ENCODE data around the gene CRIP2.

Gene CRIP2

DNA sequence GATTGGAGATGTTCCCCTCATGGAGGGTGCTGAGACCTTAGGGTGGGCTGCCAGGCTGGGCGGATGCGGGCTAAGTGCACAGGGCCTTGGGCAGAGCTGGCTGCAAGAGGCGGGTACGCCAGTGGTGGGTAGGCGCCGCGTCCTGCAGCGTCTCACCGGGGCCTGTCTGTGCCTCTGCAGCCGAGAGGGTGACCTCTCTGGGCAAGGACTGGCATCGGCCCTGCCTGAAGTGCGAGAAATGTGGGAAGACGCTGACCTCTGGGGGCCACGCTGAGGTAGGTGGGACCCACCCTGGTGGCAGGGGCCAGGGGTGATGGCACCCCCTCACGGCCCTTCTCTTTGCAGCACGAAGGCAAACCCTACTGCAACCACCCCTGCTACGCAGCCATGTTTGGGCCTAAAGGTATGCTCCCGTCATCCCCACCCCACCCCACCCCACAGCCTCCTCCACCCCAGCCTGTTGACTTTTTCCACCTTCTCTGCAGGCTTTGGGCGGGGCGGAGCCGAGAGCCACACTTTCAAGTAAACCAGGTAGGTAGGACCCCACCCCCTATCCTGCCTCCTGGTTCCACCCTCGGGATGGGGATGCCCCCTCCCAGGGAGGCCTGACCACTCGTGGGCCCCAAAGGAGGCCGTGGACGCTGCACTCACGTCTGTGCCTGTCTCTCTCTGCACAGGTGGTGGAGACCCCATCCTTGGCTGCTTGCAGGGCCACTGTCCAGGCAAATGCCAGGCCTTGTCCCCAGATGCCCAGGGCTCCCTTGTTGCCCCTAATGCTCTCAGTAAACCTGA lies 13.6 kb downstream of the CRIP2 start:
- DNase-seq (ENCODE audit: low read depth): no peak

DNA sequence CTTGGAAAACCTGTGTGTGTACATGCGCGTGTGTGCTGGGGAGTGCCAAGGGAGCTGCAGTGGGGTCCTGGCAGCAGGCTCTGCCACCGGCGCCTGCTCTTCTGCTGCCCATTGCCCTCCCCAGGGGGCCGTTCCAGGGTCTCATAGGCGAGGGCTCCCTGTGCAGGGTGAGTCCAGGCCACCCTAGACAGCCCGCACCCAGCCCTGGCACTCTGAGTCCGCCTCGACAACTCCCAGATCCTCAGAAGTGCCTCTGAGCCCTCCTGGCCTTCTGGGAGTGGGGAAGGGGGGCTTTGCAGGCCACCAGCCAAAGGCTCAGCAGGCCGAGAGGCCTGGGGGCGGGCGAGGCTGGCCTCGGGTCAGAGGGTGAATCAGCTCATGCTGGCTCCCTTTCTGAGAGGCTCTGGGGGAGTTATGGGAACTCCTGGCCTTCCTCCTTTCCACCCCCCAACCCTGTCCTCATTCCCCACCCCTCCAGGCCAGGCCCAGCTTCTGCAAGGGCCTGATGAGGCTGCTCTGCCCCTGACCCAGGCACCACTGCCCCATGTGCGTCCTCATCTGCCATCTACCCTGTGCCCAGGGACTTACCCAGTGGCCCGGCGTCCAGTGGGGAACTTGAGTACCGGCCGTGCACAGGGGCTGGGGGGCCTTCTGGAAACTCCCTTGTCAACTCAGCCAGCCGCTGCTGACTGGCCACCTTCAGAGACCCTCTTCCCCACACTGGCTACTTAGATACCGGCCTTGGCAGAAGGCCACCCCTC lies 14.3 kb downstream of the CRIP2 start:
- DNase-seq (ENCODE audit: low read depth): no peak

GRCh38 chr14:105489542-105490266 lies 15.1 kb downstream of the CRIP2 start:
- peak; percentile 90 for DNase-seq (ENCODE audit: low read depth)

GRCh38 chr14:105490267-105490571 lies 15.6 kb downstream of the CRIP2 start:
- no peak for DNase-seq (ENCODE audit: low read depth)

DNA sequence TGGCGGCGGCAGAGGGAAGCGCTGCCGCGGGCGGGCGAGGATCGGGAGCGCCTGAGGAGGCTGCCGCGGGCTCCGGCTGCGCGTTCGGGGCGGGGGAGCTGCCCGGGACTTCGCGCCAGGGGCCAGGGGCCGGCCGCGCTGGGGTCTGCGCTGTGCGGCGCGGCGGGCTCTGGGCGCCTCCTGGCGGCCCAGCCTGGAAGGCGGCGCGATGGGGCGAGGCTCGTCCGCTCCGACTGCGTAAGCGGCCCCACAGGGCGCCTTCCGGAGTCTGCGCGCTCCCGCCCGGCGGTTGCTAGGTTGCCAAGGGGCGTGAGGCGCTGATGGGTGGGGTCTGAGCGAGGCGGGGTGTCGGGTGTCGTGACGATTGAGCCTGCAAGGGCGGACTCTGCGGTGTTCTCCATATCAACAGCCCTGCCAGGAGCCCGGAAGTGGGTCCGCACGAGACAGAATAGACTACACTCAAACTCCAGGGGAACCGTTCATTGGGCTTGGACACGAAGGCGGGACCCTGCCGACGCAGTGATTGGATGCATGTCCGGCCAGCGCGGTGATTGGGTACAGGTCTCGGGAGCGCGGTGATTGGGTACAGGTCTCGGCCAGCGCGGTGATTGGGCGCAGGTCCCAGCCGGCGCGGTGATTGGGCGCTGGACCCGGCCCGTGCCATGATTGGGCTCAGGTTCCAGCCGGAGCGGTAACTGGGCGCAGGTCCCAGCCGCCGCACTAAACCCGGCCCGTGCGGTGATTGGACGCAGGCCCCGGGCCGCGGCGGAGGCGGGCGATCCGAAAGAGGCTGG lies 16.1 kb downstream of the CRIP2 start, which contains the start of gene TEDC1:
TEDC1 (plus strand) TSS at position 675 of the 794 bp plus-strand sequence. CDS start 130 bp downstream, outside the sequence.
- peak; percentile 100 for DNase-seq (ENCODE audit: low read depth)

DNA sequence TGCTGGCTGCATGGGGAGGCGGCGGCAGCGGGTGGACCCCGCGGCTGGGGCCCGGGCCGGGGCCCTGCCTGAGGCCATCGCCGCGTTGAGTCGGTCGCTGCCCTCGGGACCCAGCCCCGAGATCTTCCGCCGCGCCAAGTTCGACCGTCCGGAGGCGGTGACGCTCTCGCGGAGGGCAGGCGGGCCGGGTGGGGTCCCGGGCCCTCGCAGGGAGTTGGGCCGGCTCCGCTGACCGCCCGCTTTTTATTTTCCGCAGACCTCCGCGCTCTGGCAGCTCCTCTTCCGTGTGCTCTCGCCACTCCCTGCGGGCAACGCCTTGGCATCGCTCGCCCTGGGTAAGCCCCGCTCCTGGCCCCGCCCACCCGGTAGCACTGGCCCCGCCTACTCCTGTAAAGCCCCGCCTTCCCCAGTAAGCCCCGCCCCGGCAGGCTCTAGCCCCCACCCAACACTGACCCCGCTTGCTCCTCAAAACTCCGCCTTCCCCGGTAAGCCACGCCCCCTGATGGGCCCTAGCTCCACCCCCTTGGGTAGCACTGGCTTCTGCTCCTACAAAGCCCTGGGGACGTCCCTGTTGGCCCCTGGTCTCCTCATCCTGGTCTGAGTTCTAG lies 16.8 kb downstream of the CRIP2 start:
- DNase-seq (ENCODE audit: low read depth): peak; percentile 80

GRCh38 chr14:105492031-105492970 lies 17.7 kb downstream of the CRIP2 start:
- no peak for DNase-seq (ENCODE audit: low read depth)

- DNase-seq (ENCODE audit: low read depth): no peak
Observed at GRCh38 chr14:105492971-105493871, 18.6 kb downstream of the CRIP2 start.

- no peak for DNase-seq (ENCODE audit: low read depth)
Observed at GRCh38 chr14:105493921-105494605, 19.4 kb downstream of the CRIP2 start.

DNA sequence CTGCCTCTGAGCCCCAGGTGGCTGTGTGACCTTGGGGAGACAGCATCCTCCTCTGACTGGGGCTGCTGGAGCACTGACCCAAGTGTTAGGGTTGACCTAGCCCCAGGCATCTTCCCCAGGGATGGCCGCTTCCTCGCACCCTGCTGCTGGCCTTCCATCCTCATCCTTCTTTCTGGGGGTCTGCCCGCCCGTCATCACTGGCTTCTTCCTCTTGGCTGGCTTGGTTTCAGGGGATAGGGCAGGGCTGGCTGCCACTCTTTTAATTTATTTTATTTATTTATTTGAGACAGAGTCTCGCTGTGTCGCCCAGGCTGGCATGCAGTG lies 19.9 kb downstream of the CRIP2 start:
- DNase-seq (ENCODE audit: low read depth): no peak

- DNase-seq (ENCODE audit: low read depth): no peak
Observed at GRCh38 chr14:105495101-105495989, 20.7 kb downstream of the CRIP2 start.

DNA sequence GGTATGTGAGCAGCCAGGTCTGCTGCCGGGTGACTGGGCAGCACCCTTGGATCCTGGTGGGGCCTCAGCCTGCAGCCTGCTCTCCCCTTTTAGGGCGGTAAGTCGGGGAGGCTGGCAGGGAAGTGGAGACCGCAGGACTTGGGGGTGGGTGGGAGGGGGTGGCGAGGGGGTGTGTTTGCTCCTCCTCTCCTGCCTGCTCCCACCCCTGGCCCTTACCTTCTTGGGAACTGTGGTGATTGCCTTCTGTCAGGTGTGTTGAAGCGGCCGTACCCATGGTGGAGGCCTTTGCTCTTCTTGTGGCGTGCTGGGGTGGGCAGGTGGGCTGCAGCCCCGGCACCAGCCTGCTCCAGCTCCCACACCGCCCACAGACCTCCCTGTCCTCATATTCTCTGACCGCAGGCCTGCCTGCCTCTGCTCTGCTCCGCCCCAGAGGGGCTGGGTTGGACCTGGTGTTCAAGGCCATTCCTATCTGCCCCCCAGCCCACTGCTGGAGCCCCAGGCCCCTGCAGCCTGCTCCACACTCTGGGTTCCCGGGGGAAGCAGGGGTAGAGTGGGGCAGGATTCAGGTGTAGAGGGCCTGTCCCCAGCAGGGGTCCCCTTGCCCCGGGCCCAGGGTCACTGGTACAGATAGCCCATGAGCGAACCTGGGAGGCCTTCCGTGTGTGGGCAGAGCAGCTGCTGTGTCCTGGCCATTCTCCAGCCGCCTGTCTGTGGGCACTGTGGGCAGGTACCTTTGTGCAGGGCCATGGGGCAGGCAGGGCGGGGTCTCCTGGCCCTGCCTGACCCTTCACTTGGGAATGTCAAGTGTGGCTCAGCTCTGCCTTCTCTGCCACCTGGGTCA lies 21.6 kb downstream of the CRIP2 start:
- no peak for DNase-seq (ENCODE audit: low read depth)

DNA sequence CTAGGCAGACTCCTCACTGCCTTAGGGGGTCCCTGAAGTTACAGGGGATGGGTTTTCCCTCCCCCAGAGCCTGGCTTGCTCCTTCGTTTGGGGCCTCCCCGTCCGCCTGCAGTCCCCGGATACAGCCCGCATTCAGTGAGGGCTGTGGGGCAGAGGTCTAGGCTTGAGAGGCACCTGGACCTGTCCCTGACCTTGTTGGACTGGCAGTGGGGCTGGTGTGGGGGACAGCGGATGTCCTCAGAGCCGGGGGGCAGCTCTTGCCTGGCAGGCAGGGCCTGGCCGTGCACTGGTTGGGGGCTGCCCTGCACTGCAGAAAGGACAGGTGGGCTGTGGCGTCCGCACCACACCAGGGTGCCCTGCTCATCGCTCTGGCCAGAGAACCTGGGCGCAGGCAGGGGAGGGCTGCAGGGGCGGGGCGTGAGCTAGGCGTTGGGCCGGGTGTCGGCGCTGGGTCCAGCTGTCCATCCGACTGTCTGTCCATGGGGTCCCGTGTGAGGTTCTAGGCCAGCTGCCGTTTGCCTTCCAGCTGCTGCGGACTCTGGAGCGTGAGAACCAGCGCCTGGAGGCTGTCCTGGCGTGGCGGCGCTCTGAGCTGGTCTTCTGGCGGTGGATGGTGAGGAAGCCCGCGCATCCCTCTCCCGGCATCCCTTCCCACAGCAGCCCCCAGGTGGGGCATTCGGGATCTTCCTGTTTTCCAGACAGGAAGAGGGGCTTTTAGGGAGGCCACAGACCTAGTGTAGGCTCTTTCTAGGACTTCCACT lies 22.4 kb downstream of the CRIP2 start:
- no peak for DNase-seq (ENCODE audit: low read depth)

GRCh38 chr14:105497671-105498429 lies 23.2 kb downstream of the CRIP2 start:
- no peak for DNase-seq (ENCODE audit: low read depth)
